ENCODE results near the gene CAMK1. TPM values are rescaled to one million over a fixed set of nuclear protein-coding genes. Genes with fewer than 3 reads are reported as not detected.

The CAMK1 gene
- total and polyA plus RNA-seq, 2 of the 4 experiments (the other 2 are of a cell fraction), result 33.3 to 36.4 TPM

DNA sequence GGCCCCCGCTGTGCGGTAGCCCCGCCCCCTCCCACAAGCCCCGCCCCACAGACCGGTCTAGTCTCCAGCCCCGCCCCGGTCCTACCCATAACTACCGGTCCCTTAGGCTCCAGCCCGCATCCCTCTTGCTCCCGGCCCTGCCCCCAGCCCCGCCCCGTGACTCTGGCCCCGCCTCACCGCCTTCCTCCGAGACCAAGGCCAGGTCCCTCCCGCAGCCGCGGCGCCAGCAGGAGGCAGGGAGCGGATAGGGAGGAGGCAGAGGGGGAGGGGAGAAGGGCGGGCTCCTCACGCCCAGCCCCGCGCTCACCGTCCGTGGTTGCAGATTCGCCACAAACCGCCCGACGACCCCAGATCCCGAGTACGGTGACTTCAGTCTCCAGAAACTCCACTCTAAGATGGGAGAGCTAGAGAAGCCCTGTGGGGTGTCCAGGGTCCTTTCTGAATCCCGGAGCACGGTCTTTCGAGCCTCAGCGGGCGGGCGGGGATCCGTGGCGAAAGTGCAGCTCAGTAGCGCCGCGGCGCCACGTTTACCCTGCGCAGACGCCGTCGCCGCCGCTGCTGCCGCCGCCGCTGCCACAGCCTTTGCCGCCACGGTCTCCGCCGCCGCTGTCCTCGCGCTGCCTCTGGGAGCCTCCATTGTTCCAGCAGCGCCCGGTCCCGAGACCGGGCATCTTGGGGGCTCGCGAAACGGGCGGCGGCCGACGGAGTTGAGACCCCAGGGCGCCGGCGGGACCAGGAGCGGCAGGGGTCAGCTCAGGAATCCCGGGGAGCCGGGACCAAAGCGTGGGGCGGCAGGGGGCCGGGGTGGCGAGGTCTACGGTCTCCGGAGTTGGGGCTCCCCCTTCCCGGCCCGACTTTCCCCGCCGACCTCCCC, 38.3 kb downstream of the CAMK1 start, which contains the start of gene BRPF1 (continued):
- TF ChIP-seq FOS (IDR thresholded peaks at IDR 0.05; ENCODE audit: low read depth, low read length) (no peak), BHLHE40 (IDR thresholded peaks at IDR 0.05; ENCODE audit: low read depth, low read length) (no peak), MXI1 (IDR thresholded peaks at IDR 0.05; ENCODE audit: borderline replicate concordance, low read depth, low read length) (peak; percentile 34; the same call in 1 of the 2 replicates)

DNA sequence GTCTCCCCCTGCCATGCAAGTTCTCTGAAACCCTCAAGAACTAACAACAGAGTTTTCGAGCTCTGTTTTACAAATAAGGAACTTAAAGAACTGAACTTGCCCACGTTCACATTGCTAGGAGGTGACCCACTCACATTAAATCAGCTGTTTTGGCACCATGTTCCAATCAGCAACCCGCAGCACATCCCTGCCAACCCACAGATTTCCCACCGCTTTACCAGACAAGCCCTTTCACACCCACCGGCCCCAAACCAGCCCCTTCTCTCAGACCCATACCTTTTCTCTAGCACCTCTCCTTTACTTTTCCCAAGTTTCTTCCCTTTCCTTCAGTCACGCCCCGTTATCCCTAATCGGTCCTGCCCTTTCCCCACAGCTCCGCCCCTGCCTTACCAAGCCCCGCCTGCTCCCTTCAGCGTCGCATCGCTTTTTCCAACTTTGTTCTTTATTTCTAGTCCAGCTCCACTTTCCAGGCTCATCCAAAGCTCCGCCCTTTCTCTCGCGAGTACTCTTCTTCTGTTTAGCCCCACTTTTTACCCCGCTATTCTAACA, 39.0 kb downstream of the CAMK1 start:
- Histone ChIP-seq H3K9me3 (ENCODE audit: control insufficient read depth, insufficient read depth, low read length) (no peaks in the 10 kb centered on the region), H3K56ac (ENCODE audit: extremely low read depth, insufficient read depth, low read length) (peak overlapping the region; percentile 22; the same call in 1 of the 2 replicates), H4K8ac (ENCODE audit: low read depth in 2 of 2, low read length in 2 of 2) (peak overlapping the region; percentile 46 to 73; a peak in 2 of 4 replicates), H2BK5ac (ENCODE audit: low read depth, low read length, poor library complexity, severe bottlenecking) (peak overlapping the region; percentile 50), H3K18ac (ENCODE audit: low read depth, low read length) (peak overlapping the region; percentile 27; the same call in 1 of the 2 replicates), H3K9me1 (ENCODE audit: insufficient read depth, low read length) (peaks cover 10% of the 10 kb centered on the region; the same call in 1 of the 2 replicates), H3K14ac (replicated peaks; ENCODE audit: low read depth, low read length) (no peak overlapping the region), H3K27ac (ENCODE audit: insufficient read depth, low read length) (peak overlapping the region; percentile 84), H2BK15ac (ENCODE audit: low read depth, low read length) (no peak overlapping the region), H2BK120ac (ENCODE audit: low read depth, low read length) (0 out of 2 replicates have a peak overlapping the region, but pooled peaks have one; percentile 41), H3K36me3 (ENCODE audit: control insufficient read depth, insufficient read depth, low read length) (peaks cover 8% of the 10 kb centered on the region), H3K79me1 (ENCODE audit: low read depth in 1 of 2, low read length in 2 of 2) (peaks cover 12 to 31% of the 10 kb centered on the region in 2 experiments; a peak in 3 of 4 replicates), H3K4me1 (ENCODE audit: control insufficient read depth, insufficient read depth, low read length) (peaks cover 8% of the 10 kb centered on the region; the same call in 1 of the 2 replicates), H3K4ac (ENCODE audit: low read depth, low read length) (peak overlapping the region; percentile 28; the same call in 1 of the 2 replicates), H3K4me3 (ENCODE audit: insufficient read depth, low read depth, low read length) (peak overlapping the region; percentile 38), H4K20me1 (ENCODE audit: insufficient read depth, low read length) (peaks cover 25% of the 10 kb centered on the region), H2AFZ (replicated peaks; ENCODE audit: low read length, poor library complexity) (peak overlapping the region; percentile 93), H3K23ac (ENCODE audit: low read depth, low read length) (no peak overlapping the region), H3K4me2 (ENCODE audit: low read depth, low read length) (peak overlapping the region; percentile 56), H4K5ac (ENCODE audit: low read depth, low read length) (no peak overlapping the region), H2BK20ac (ENCODE audit: low read depth, low read length) (no peak overlapping the region), H3K27me3 (ENCODE audit: control insufficient read depth, insufficient read depth, low read length) (no peaks in the 10 kb centered on the region), H2AK5ac (ENCODE audit: low read depth, low read length) (no peak overlapping the region), H2AK9ac (replicated peaks; ENCODE audit: low read depth, low read length, poor library complexity) (no peak overlapping the region), H4K91ac (ENCODE audit: insufficient read depth, low read depth, low read length) (0 out of 2 replicates have a peak overlapping the region, but pooled peaks have one; percentile 35), H3K9ac (ENCODE audit: low read depth, low read length) (peak overlapping the region; percentile 5)
- intact Hi-C loops (cut with micrococcal nuclease), result loop anchor here (1.0 to 5.0 kb wide), 2 partner anchors 19 to 62 kb away; partner anchors contain the start of genes ARPC4, OGG1 and TADA3
- in situ Hi-C loops (cut with MboI; ENCODE audit: low sequenced_read_pairs), result no loop called here
- no TSS peak for BruUV-seq (replicated peaks)
- ChIA-PET POLR2A (ENCODE audit: unreplicated experiment) (no interaction called here), CTCF (interaction anchor here (0.6 to 1.0 kb wide), 3 partner anchors 9 to 742 kb away, joined by 3 to 4 read pairs (median 3); no protein-coding TSS in a partner anchor)
- ATAC-seq (ENCODE audit: low read depth) (peak; percentile 78), DNase-seq (no peak)
- dilution Hi-C loops (cut with HindIII; ENCODE audit: low sequenced_read_pairs, unreplicated experiment), result no loop called here
- WGBS, 2 experiments (ENCODE audit: extremely low coverage in 2 of 2, insufficient read length in 1 of 2), result 3% methylated on average over 11 of the region's 17 CpGs; no CpG with 5 or more reads in 1 of the 2 experiments
- TF ChIP-seq MAZ (IDR thresholded peaks at IDR 0.05; ENCODE audit: borderline replicate concordance, low read depth, low read length) (no peak), FOS (IDR thresholded peaks at IDR 0.05; ENCODE audit: low read depth, low read length) (no peak)

Measured in IMR-90 (cell line).